GM12891 (cell line): ENCODE results near the gene KCNMB2.

Experiments
- POLR2AphosphoS5 ChIP-seq: IDR thresholded peaks from 2 replicates; pipeline ENCODE4 v1.6.1; 2011; ENCODE audit warnings: low read depth, low read length, control low read depth
- POU2F2 ChIP-seq: IDR thresholded peaks from 2 replicates; pipeline ENCODE4 v1.6.1; 2011; ENCODE audit warnings: low read depth, mild to moderate bottlenecking, control low read depth, low read length, moderate library complexity

DNA sequence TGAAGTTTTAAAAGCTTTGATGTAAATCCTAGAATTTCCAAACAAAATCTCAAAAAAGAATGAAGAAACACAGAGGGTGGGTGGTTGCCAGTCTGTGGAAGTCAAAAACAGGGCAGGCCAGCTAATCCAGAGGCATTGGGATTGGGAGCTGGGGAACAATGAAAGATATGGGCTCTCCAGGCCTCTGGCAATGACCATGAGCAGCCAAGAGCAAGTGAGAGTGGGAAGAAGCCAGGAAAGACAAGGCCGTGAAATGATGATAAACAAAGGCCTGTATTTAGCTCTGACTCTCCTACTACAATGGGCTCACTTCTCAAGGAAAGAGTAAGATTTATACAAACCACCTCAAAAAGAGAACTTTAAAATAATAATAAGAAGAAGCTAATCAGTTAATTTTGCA, 286.9 kb downstream of the KCNMB2 start:
- TF ChIP-seq POLR2AphosphoS5 (no peak), POU2F2 (no peak)
